CD4-positive, alpha-beta memory T cell (primary cell): ENCODE measurements around the gene ZNF816. TPM values are rescaled to one million over a fixed set of nuclear protein-coding genes. Genes with fewer than 3 reads are reported as not detected.
"Not testable (repeated sequence)": the region's sequence is repeated elsewhere in the genome, so short reads cannot be mapped to it uniquely, and the experiment has no call there.

Source experiments
- CTCF ChIA-PET: fragments of 350-600 bp; sonication (Branson Sonifier 250); formaldehyde crosslinking; loops from one replicate; lab custom pipeline; 2021; ENCODE audit warnings: inconsistent platforms; ENCODE audit not compliant: partially characterized antibody; lab: Charles Lee
- POLR2A ChIA-PET: fragments of 350-600 bp; sonication (Branson Sonifier 250); formaldehyde crosslinking; loops from one replicate; lab custom pipeline; 2021; ENCODE audit not compliant: partially characterized antibody; lab: Charles Lee
- DNase-seq, 5 donors: peaks; one replicate each; pipeline versions ENCODE4 v3.0.0 to v3.0.0-alpha.2; 2020 to 2022; ENCODE audit warnings: mixed read lengths in 1 of 5
- H3K27ac ChIP-seq: one replicate; pipeline ENCODE4 v1.7.0; 2013; ENCODE audit warnings: low read depth, low read length
- H3K27me3 ChIP-seq: 2 replicates; pipeline ENCODE4 v1.7.0; 2013; ENCODE audit warnings: mild to moderate bottlenecking, low read length, moderate library complexity; ENCODE audit not compliant: insufficient read depth
- H3K36me3 ChIP-seq: 2 replicates; pipeline ENCODE4 v1.7.0; 2013; ENCODE audit warnings: mild to moderate bottlenecking, low read length, moderate library complexity; ENCODE audit not compliant: insufficient read depth
- H3K4me1 ChIP-seq: 2 replicates; pipeline ENCODE4 v1.7.0; 2013; ENCODE audit warnings: mild to moderate bottlenecking, low read length, moderate library complexity; ENCODE audit not compliant: insufficient read depth
- H3K4me3 ChIP-seq, 2 donors: one replicate each; pipeline ENCODE4 v1.7.0; 2013; ENCODE audit warnings: low read length in 2 of 2, mild to moderate bottlenecking in 1 of 2
- H3K9me3 ChIP-seq, 2 donors: one replicate each; pipeline ENCODE4 v1.7.0; 2013; ENCODE audit warnings: low read length in 2 of 2, control low read depth in 1 of 2; ENCODE audit not compliant: control insufficient read depth in 1 of 2
- H3K27ac Mint-ChIP-seq, 7 donors: one replicate each; pipeline ENCODE4 v1.8.0; 2020 to 2021; ENCODE audit warnings: mixed read lengths in 7 of 7, mild to moderate bottlenecking in 6 of 7, inconsistent platforms in 3 of 7, moderate library complexity in 3 of 7
- H3K27me3 Mint-ChIP-seq, 2 donors: one replicate each; pipeline ENCODE4 v1.8.0; 2020 to 2021; ENCODE audit warnings: mixed read lengths in 2 of 2
- H3K36me3 Mint-ChIP-seq, 2 donors: one replicate each; pipeline ENCODE4 v1.8.0; 2020 to 2021; ENCODE audit warnings: mixed read lengths in 2 of 2, inconsistent platforms in 1 of 2, mild to moderate bottlenecking in 1 of 2
- H3K4me1 Mint-ChIP-seq, 4 donors: one replicate each; pipeline ENCODE4 v1.8.0; 2020 to 2021; ENCODE audit warnings: mixed read lengths in 4 of 4, mild to moderate bottlenecking in 1 of 4
- H3K4me3 Mint-ChIP-seq, 8 donors: one replicate each; pipeline ENCODE4 v1.8.0; 2020 to 2021; ENCODE audit warnings: mixed read lengths in 8 of 8, mild to moderate bottlenecking in 7 of 8, moderate library complexity in 6 of 8, inconsistent platforms in 3 of 8
- H3K9me3 Mint-ChIP-seq, 8 donors: one replicate each; pipeline ENCODE4 v1.8.0; 2020 to 2021; ENCODE audit warnings: mixed read lengths in 8 of 8, mild to moderate bottlenecking in 5 of 8, inconsistent platforms in 3 of 8, moderate library complexity in 1 of 8
- intact Hi-C: fragments of 100-400 bp; cut with micrococcal nuclease; formaldehyde crosslinking; loops from one replicate; pipeline ENCODE4 v1.15.1; 2023
- polyA plus RNA-seq, 2 donors: library from polyadenylated mRNA; unstranded; fragments of 300-500 nt; fragmentation: Illumina TruSeq; gene quantifications; one replicate each; pipeline ENCODE4 v1.2.3, GENCODE V29; 2021
- total RNA-seq, 2 experiments: library from RNA; stranded (reverse); gene quantifications; one replicate each; pipeline ENCODE4 v1.2.3, GENCODE V29; 2021

Gene ZNF816
- total and polyA plus RNA-seq, 4 experiments from 2014 or later: 6.5 to 29.6 (median 23.0) TPM

DNA sequence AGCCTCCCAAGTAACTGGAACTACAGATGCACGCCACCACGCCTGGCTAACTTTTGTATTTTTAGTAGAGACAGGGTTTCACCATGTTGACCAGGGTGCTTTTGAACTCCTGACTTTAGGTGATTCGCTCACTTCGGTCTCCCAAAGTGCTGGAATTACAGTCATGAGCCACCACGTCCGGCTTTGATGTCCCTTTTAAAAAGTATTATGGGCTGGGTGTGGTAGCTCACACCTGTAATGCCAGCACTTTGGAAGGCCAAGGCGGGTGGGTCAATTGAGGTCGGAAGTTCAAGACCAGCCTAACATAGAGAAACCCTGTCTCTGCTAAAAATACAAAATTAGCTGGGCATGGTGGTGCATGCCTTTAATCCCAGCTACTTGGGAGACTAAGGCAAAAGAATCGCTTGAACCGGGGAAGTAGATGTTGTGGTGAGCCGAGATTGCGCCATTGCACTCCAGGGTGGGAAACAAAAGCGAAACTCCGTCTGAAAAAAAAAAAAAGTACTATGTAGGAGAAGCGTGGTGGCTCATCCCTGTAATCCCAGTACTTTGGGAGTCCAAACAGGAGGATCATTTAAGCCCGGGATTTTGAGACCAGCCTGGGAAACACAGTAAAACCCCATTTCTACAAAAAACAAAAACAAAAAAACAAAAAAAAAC, 28.2 kb upstream of the ZNF816 start:
- H3K27me3 ChIP-seq: no peaks in the 10 kb centered on the region
- peaks cover 32 to 35% of the 10 kb centered on the region in 2 donors for H3K36me3 Mint-ChIP-seq
- H3K4me1 Mint-ChIP-seq: peaks cover 3 to 23% (median 18%) of the 10 kb centered on the region in 4 donors
- no peaks in the 10 kb centered on the region for H3K9me3 ChIP-seq
- H3K36me3 ChIP-seq: no peaks in the 10 kb centered on the region
- ChIA-PET CTCF (no interaction called here), POLR2A (no interaction called here)
- no peak overlapping the region for H3K27ac Mint-ChIP-seq
- no peak overlapping the region for H3K4me3 Mint-ChIP-seq
- DNase-seq: no peak
- H3K4me1 ChIP-seq: peaks cover 14% of the 10 kb centered on the region
- no peak overlapping the region for H3K27ac ChIP-seq
- intact Hi-C loops: loop anchor here (5.0 kb wide), 2 partner anchors 69 to 464 kb away; partner anchors contain the start of genes ZNF808 and ZNF888
- H3K4me3 ChIP-seq: no peak overlapping the region
- H3K9me3 Mint-ChIP-seq: peaks cover 3 to 40% (median 31%) of the 10 kb centered on the region in 8 donors
- peaks cover 0 to 9% of the 10 kb centered on the region in 2 donors for H3K27me3 Mint-ChIP-seq

- no peak overlapping the region for H3K27ac ChIP-seq
- DNase-seq: no peak
- Mint-ChIP-seq H3K27ac (no peak overlapping the region), H3K4me3 (no peak overlapping the region), H3K36me3 (peaks cover 44 to 51% of the 10 kb centered on the region in 2 donors), H3K27me3 (peaks cover 0 to 9% of the 10 kb centered on the region in 2 donors), H3K9me3 (peaks cover 5 to 53% (median 44%) of the 10 kb centered on the region in 8 donors), H3K4me1 (peaks cover 3 to 17% (median 11%) of the 10 kb centered on the region in 4 donors)
- no peak overlapping the region for H3K4me3 ChIP-seq
- peaks cover 8% of the 10 kb centered on the region for H3K4me1 ChIP-seq
- no peaks in the 10 kb centered on the region for H3K36me3 ChIP-seq
- H3K27me3 ChIP-seq: no peaks in the 10 kb centered on the region
- POLR2A ChIA-PET: no interaction called here
- H3K9me3 ChIP-seq: peaks cover 0 to 8% of the 10 kb centered on the region in 2 donors
- intact Hi-C loops: no loop called here
- CTCF ChIA-PET: interaction anchor here (1.9 kb wide), 1 partner anchor 32 kb away, joined by 4 read pairs; no protein-coding TSS in a partner anchor
These were observed 25.8 kb upstream of the ZNF816 start for GRCh38 chr19:52988506-52988905.

DNA sequence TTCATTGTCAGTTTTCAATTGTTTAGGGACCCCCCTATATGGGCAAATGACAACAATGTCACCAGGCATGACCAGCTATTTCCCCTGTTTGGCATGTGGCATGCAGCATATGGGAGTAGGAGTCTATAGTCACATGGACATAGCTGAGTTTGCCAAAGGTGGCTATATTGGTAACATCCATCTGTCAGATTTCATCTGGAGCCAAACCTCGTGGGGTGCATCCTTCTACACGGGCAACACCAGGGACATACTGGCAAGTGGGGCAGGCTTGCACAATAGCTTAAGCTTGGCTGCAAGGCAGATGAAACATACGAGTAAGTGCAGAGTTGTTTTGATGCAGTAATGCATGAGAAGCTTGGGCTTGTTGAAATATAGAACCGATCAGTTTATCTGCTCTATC, 24.5 kb upstream of the ZNF816 start:
- Mint-ChIP-seq H3K4me1 (peaks cover under 1 to 6% (median 5%) of the 10 kb centered on the region in 4 donors), H3K27me3 (peaks cover 0 to 5% of the 10 kb centered on the region in 2 donors), H3K9me3 (peaks cover 5 to 54% (median 47%) of the 10 kb centered on the region in 8 donors), H3K27ac (no peak overlapping the region), H3K4me3 (no peak overlapping the region), H3K36me3 (peaks cover 44 to 59% of the 10 kb centered on the region in 2 donors)
- Histone ChIP-seq H3K9me3 (peaks cover 0 to 8% of the 10 kb centered on the region in 2 donors), H3K4me3 (no peak overlapping the region), H3K27me3 (no peaks in the 10 kb centered on the region), H3K27ac (no peak overlapping the region), H3K4me1 (peaks cover under 1% of the 10 kb centered on the region), H3K36me3 (no peaks in the 10 kb centered on the region)
- DNase-seq: no peak
- CTCF ChIA-PET: no interaction called here
- intact Hi-C loops: no loop called here
- POLR2A ChIA-PET: no interaction called here

- H3K36me3 ChIP-seq, H3K27ac ChIP-seq, H3K9me3 ChIP-seq, intact Hi-C loops, POLR2A ChIA-PET, H3K4me3 Mint-ChIP-seq, H3K4me1 Mint-ChIP-seq, H3K27me3 Mint-ChIP-seq, H3K27ac Mint-ChIP-seq, H3K27me3 ChIP-seq, DNase-seq, H3K4me3 ChIP-seq, H3K4me1 ChIP-seq, CTCF ChIA-PET: not testable (repeated sequence)
- peaks cover 5 to 53% (median 40%) of the 10 kb centered on the region in 8 donors for H3K9me3 Mint-ChIP-seq
- peaks cover 43 to 49% of the 10 kb centered on the region in 2 donors for H3K36me3 Mint-ChIP-seq
These were observed 20.5 kb upstream of the ZNF816 start for GRCh38 chr19:52983167-52983566.

DNA sequence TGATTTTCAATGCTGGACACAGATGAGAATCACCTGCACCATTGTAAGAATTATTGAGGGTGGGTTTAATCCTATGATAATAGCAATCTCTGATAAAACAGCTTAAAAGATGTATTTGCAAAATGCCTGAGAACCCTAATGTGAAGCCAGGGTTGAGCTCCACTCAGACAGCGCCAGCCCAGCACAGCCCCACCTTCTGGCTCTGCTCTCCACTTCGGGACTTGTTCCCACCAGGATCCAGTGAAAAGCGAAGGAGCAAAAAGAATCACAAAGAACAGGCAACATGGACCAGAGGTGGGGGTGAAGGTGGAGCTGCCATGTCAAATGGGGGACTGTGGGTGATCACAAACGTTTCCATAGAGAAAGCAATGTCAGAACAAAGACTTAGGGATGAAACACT, 18.6 kb upstream of the ZNF816 start:
- CTCF ChIA-PET: no interaction called here
- H3K36me3 ChIP-seq: no peaks in the 10 kb centered on the region
- no peak overlapping the region for H3K4me3 ChIP-seq
- H3K27me3 ChIP-seq: no peaks in the 10 kb centered on the region
- peaks cover 0 to 4% (median 0%) of the 10 kb centered on the region in 4 donors for H3K4me1 Mint-ChIP-seq
- peaks cover 2 to 40% (median 33%) of the 10 kb centered on the region in 8 donors for H3K9me3 Mint-ChIP-seq
- intact Hi-C loops: no loop called here
- peaks cover 32 to 42% of the 10 kb centered on the region in 2 donors for H3K36me3 Mint-ChIP-seq
- peak overlapping the region in 2 of 7 donors; percentile 30 to 73 for H3K27ac Mint-ChIP-seq
- no peaks in the 10 kb centered on the region for H3K4me1 ChIP-seq
- no peak overlapping the region for H3K27ac ChIP-seq
- POLR2A ChIA-PET: no interaction called here
- no peak overlapping the region for H3K4me3 Mint-ChIP-seq
- DNase-seq: no peak
- H3K27me3 Mint-ChIP-seq: no peaks in the 10 kb centered on the region
- peaks cover 0 to 8% of the 10 kb centered on the region in 2 donors for H3K9me3 ChIP-seq

DNA sequence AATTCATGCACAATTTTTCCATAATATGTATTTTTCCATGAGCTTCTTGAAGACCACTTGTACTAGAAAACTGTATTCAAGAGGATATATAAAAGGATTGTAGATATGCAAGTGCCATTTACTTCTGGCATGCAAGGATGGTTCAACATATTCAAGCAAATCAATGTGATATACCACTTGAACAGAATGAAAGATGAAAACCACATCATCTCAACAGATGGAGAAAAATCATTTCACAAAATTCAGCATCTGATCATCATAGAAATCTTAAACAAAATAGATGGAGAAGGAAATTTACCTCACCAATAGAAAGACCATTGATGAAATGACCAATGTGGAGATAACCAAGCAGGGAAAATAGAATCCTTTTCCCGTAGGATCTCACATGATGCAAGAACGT, 5.1 kb upstream of the ZNF816 start:
- Histone ChIP-seq H3K27ac (no peak overlapping the region), H3K9me3 (peaks cover 0 to 14% of the 10 kb centered on the region in 2 donors), H3K36me3 (no peaks in the 10 kb centered on the region), H3K4me3 (no peak overlapping the region), H3K27me3 (no peaks in the 10 kb centered on the region), H3K4me1 (peaks cover 7% of the 10 kb centered on the region)
- H3K36me3 Mint-ChIP-seq: peaks cover 35 to 40% of the 10 kb centered on the region in 2 donors
- DNase-seq: no peak
- H3K9me3 Mint-ChIP-seq: peaks cover 0 to 60% (median 46%) of the 10 kb centered on the region in 8 donors
- intact Hi-C loops: loop anchor here (10.0 kb wide), 1 partner anchor 227 kb away; the partner anchor contains the start of gene ZNF665
- ChIA-PET POLR2A (no interaction called here), CTCF (interaction anchor here (0.6 kb wide), 1 partner anchor 13 kb away, joined by 5 read pairs; no protein-coding TSS in a partner anchor)
- H3K27me3 Mint-ChIP-seq: peaks cover 0 to 1% of the 10 kb centered on the region in 2 donors
- no peak overlapping the region for H3K4me3 Mint-ChIP-seq
- H3K27ac Mint-ChIP-seq: no peak overlapping the region
- H3K4me1 Mint-ChIP-seq: peaks cover 8 to 14% (median 11%) of the 10 kb centered on the region in 4 donors

GRCh38 chr19:52963247-52963618, 552 bp upstream of the ZNF816 start:
- no peak for DNase-seq
- H3K36me3 Mint-ChIP-seq: peaks cover 33 to 51% of the 10 kb centered on the region in 2 donors
- intact Hi-C loops: loop anchor here (1.0 to 10.0 kb wide), 6 partner anchors 40 to 402 kb away; partner anchors contain the start of genes ZNF347, ZNF468, ZNF525 and ZNF665
- ChIA-PET CTCF (interaction anchor here (0.6 to 1.0 kb wide), 3 partner anchors 20 to 176 kb away, joined by 3 read pairs; partner anchors contain the start of gene ZNF600), POLR2A (interaction anchor here (0.5 to 2.4 kb wide), 16 partner anchors 20 to 904 kb away, joined by 3 to 10 read pairs (median 3); partner anchors contain the start of genes MYADM, PPP2R1A, ZNF320 and ZNF845)
- H3K4me3 ChIP-seq: peak overlapping the region; percentile 72 to 91
- peak overlapping the region; percentile 88 to 96 (median 91) for H3K27ac Mint-ChIP-seq
- peaks cover 0 to 1% of the 10 kb centered on the region in 2 donors for H3K27me3 Mint-ChIP-seq
- no peaks in the 10 kb centered on the region for H3K36me3 ChIP-seq
- H3K9me3 Mint-ChIP-seq: peaks cover 0 to 64% (median 38%) of the 10 kb centered on the region in 8 donors
- H3K4me3 Mint-ChIP-seq: peak overlapping the region; percentile 90 to 98 (median 93)
- peaks cover 13 to 34% (median 24%) of the 10 kb centered on the region in 4 donors for H3K4me1 Mint-ChIP-seq
- H3K27ac ChIP-seq: peak overlapping the region; percentile 51
- peaks cover 25% of the 10 kb centered on the region for H3K4me1 ChIP-seq
- H3K9me3 ChIP-seq: peaks cover 8 to 40% of the 10 kb centered on the region in 2 donors
- no peaks in the 10 kb centered on the region for H3K27me3 ChIP-seq
